ENCODE measurements around the gene IPCEF1.

GRCh38 chr6:154284313-154284853 is 72.2 kb downstream of the IPCEF1 start:
- no peak for TF ChIP-seq RFX5 (IDR thresholded peaks at IDR 0.05)
- no peak for TF ChIP-seq SMC3 (IDR thresholded peaks at IDR 0.05)
- no peak for TF ChIP-seq CTCF (IDR thresholded peaks at IDR 0.05)
